GM08714 (cell line): ENCODE results near the gene C11orf91.
A peak's percentile ranks its signal among the peaks of the same experiment; 100 is the strongest.

ENCODE experiments used
- H3K4me3 ChIP-seq: fragments of 200-500 bp; sonication (Bioruptor generic); 2 replicates; pipeline ENCODE4 v1.5.1; 2014; ENCODE audit warnings: mild to moderate bottlenecking, low read length, inconsistent platforms
- ZNF274 ChIP-seq: IDR thresholded peaks from 2 replicates; pipeline ENCODE4 v1.6.1; 2012; ENCODE audit warnings: mild to moderate bottlenecking, low read depth, low read length

The C11orf91 gene

GRCh38 chr11:33706546-33706945 lies 5.9 kb upstream of the C11orf91 start:
- no peak for TF ChIP-seq ZNF274
- no peak overlapping the region for H3K4me3 ChIP-seq

DNA sequence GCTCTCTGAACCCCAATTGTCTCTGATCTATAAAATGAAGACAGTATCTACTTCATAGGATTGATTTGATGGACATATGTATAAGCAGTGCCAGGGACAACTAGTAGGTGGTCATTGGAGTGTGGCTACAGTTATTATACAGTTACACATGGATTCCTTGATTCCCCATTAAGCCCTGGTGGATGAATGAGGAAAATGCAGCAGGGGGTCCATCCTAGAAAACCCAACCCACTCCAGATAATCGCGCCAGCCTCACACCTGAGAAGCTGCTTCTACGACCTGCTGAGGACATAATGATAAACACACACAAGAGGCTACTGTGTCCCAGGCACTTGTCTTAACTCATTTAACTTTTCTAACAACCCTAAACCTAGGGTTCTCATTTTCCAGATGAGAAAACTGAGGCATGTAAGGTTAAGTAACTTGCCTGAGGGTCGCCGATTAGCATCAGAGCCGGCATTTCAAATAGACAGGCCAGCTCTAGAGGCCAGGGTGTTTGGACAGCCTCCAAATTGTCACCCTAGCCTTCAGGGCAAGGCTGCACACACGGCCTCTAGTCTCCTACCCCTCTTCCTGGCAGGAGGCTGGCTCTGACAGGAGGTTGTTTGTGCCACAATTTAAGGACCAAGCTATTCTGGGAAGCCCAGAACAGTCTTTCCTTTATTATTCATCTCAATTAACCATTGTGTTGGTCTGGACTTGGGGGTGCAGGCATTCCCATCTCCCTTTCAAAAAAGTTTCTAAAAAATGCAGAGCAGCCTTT lies 3.8 kb upstream of the C11orf91 start:
- H3K4me3 ChIP-seq, result no peak overlapping the region
- TF ChIP-seq ZNF274, result no peak

DNA sequence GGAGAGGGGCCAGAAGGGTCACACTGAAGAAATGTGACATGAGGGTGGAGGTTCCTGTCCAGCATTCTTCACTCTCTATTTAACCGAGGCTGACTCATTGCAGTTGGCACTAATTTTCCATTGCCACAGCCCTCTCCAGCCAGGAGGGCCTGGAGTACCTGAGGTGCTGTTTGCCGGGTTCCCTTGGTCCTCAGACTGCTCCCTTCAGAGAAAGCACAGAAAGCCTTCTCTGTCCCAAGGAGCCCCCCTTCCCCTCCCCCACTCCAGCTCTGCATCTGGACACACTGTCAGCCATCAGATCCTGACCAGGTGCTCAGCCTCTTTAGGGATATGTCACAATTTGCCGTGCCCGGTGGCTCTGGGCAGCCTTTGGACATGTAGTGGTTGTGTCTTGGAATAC lies 3.2 kb upstream of the C11orf91 start:
- no peak for TF ChIP-seq ZNF274
- no peak overlapping the region for H3K4me3 ChIP-seq

DNA sequence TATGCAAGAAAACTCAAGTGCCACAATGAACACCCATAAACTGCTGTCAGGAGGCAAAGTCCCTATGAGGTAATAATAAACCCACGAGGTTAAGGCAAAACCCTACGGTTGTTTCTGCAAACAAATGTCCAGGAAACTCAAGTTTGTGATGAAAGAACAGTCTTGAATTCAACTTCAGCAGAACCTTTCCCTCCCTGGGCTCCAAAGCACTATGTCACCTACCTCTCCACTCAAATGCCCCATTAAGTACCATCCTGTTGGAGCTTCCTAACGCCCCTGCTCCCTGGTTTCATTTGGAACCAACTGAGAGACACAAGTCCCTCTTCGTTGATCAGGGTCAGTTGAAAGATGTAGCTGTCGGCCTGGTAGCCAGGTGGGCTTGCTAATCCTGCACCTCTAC lies 2.6 kb upstream of the C11orf91 start:
- H3K4me3 ChIP-seq, result no peak overlapping the region
- no peak for TF ChIP-seq ZNF274

- H3K4me3 ChIP-seq, result peak overlapping the region; percentile 51; the same call in 1 of the 2 replicates
- TF ChIP-seq ZNF274, result no peak
Measured at GRCh38 chr11:33701302-33702230, 940 bp upstream of the C11orf91 start.

- no peak for TF ChIP-seq ZNF274
- H3K4me3 ChIP-seq, result no peak overlapping the region; the same call in 1 of the 2 replicates
Measured at GRCh38 chr11:33700063-33700501, 544 bp downstream of the C11orf91 start.

DNA sequence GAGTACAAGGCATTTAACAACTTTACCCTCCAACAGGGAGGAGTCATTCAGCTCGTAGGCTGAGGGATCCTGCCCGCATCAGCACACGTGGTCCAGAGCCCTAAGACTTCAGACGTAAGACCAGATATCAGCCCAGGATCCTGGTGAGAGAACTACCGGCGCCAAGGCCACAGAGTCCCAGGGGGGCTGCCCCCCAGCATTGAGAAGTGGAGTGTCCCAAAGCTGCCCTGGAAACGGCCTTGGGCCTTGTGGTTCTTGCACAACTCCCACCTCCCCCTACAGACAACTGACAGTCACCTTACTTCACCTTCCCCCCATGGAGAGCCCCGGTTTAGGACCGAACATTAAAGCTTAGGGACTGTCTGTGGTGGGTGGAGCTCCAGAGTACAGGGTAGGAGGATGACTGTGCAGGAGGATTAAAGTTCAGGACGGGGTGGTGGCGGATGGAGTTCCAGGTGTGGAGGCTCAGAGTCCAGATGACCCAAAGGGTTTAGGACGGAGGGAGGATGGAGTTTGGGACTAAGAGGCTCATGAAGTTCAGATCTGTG lies 1.0 kb downstream of the C11orf91 start:
- TF ChIP-seq ZNF274, result no peak
- no peak overlapping the region for H3K4me3 ChIP-seq

DNA sequence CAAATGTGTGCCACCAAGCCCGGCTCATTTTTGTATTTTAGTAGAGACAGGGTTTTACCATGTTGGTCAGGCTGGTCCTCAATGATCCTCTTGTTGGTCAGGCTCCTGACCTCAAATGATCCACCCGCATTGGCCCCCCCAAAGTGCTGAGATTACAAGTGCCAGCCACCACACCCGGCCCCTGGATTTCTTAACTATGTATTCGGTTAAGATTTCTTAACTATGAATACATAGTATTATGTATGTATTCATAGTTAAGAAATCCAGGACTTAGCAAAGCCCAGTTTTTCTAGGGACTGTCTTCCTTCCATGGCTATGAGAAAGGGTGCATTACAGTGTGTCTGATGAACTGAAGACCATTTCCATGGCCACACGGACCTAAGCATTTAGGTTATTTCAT lies 1.7 kb downstream of the C11orf91 start:
- no peak for TF ChIP-seq ZNF274
- no peak overlapping the region for H3K4me3 ChIP-seq

- H3K4me3 ChIP-seq, result no peak overlapping the region
- TF ChIP-seq ZNF274, result no peak
Measured at GRCh38 chr11:33697997-33698396, 2.6 kb downstream of the C11orf91 start.

- no peak for TF ChIP-seq ZNF274
- no peak overlapping the region for H3K4me3 ChIP-seq
Measured at GRCh38 chr11:33696931-33697638, 3.5 kb downstream of the C11orf91 start.

DNA sequence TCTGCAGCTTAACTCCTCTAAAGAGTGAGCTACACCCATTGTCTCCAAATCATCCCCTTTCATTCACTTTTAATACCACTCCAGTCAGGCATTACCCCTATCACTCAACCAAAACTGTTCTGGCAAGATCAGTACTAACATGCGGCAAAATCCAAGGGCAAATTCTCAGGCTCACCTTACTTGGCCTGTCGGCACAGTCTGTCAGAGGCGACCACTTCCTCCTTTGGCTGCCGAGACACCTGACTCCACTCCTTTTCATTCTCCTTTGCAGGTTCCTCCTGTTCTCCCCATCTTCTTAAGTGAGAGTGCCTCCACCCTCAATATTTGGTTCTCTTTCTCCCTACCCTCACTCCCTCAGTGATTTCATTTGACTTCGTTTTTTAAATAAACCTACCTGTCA lies 4.2 kb downstream of the C11orf91 start:
- H3K4me3 ChIP-seq, result no peak overlapping the region
- no peak for TF ChIP-seq ZNF274

DNA sequence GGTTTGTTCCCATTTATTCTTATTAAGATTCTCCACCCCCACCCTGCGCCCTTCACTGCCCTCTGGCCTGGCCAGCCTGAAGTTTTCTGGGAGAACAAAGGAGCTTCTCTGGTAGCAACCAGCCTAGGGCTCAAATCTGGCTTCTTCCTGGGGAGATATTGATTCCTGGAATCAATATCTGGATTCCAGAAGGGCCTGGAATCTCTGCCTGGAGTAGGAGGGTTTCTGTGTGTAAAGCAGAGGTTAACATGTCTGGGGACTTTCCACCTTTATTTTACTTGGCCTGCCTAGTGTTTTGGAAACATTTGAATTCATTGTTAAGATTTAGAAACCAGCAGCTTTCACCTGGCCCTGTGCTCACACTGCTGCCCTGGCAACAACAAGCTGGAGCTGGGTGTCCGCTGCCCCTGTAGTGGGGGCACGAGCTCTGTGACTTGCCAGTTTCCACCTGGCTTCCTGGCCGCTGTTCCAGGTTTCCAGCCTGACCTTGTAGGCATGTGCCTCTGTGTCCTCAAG lies 5.5 kb downstream of the C11orf91 start:
- TF ChIP-seq ZNF274, result no peak
- H3K4me3 ChIP-seq, result no peak overlapping the region

DNA sequence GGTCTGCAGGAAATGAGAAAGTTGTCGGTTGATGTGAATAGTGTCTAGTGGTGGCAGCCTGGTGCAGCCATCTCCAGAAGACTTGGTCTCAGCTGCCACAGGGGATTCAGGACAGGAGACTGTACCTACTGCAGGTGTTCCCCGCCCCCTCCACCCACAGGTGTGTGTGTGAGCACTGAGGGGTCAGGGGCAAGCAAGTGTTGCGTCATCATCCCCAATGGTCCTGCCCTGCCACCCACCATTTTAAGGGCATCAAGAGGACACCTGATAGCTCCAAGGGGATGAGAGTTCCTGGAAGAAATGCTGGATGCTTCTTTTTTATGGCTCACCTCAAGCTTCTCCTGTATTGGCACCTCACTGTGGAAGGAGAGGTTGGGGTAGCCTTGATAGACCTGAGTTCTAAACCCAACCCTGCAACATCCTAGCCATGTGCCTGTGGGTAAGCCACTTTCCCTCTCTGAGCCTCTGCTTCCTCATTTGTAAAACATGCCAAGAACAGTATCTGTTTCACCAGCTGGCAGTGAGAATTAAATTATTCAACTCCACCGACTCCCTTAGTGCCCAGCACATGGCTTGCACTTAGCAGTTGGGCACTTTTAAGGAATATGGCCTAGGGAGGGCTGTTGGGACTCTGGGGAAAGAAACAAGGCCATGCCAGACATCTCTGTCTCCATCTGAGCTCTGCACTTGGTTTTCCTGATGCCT lies 6.1 kb downstream of the C11orf91 start:
- no peak overlapping the region for H3K4me3 ChIP-seq
- no peak for TF ChIP-seq ZNF274

DNA sequence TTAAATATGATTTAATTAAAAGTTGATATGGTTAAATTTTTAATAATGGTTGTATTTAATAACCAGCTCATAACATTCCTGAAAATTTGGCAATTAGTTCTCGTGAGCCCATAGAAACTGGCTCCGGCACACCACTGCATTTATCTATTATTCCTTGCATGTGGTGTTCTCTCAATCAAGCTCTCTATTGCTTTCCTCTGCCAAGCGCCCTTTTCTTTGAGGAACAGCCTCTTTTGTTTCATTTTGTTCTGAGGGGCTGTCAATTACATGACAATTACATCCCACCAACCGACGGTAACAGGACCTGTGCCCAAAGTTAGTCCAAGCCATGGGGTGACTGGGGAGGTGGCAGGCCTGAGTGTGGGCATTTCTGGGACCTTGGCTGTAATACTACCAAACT lies 8.1 kb downstream of the C11orf91 start:
- no peak overlapping the region for H3K4me3 ChIP-seq
- no peak for TF ChIP-seq ZNF274
